HG02678 (cell line): ENCODE data around the gene CCSER1.

ENCODE experiments used
- ATAC-seq: cut with Tn5 transposase; IDR thresholded peaks from one replicate; pipeline ENCODE4 v1.9.1; 2021; ENCODE audit warnings: mild to moderate bottlenecking, moderate library complexity; ENCODE audit not compliant: unreplicated experiment

Gene CCSER1

DNA sequence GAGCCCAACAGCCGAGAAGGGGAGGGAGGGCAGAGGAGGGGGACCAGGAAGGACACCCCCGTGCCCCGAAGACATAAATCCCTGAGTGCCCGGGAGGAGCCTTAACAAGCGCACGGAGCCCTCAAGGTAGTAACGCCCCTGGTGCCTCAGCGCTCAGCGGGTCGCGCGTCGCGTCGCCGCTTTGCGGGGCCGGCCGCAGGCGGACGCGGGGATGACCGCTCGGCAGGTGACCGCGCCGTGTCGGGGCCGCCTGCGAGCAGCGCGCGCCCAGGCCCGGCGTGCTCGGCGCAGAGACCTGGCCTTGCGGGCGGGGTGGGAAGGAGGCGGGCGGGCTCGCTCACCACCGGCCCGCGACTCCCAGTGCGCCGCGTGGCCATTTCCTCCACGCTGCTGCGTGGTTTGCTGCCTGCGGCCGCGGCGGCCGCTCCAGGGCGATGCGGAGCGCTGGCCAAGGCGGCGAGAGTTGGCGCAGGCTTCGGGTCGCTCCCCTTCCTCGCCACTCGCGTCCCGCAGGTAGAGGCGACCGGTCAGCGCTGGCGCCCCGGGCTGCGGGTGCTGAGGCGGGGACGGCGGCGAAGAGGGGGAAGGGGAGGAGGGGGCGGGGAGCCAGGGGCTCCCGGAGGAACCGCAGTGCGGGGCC, 632 bp downstream of the CCSER1 start:
- peak; percentile 20 for ATAC-seq

DNA sequence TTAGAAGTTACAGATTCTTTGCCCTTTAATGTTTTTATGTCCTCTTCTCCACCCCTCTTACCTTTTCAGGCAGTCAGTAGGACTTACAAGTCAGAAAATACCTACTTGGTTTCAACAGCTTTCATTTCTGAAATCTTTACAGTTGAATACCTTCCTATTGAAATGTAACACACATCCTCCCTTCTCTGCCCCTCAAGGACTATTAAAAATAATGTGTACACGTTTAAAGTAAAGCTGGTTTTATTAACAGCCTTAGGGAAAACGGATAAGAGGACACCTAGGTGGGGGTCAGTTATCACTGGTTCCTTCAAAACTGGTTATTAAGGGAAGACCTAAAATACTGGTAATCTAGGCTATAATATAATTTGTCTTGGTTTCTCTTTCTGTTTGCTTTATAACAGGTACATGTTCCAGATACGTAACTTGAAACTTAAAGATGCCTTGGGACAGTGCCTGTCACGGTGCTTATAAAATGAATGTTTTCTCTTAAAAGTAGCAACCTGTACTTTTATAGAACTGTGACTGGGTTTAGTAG, 1.8 kb downstream of the CCSER1 start:
- ATAC-seq, result no peak

DNA sequence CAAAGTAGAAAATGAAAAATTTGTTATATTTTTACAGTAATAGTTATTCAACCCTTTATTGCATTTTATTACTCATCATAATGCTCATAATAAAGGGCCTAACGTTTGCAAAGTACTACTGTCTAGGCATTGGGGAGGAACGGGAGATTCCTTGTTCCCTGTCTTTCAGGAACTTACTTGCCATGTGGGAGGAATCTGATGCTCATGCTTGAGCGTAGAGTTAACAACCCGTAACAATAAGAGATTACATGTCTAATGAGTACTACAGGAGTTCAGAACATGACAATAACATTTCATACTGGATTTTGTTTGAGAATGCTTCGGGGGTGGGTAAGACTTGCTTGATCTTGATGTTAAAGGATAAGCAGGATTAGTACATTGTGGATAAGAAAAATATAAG, 2.9 kb downstream of the CCSER1 start:
- no peak for ATAC-seq

DNA sequence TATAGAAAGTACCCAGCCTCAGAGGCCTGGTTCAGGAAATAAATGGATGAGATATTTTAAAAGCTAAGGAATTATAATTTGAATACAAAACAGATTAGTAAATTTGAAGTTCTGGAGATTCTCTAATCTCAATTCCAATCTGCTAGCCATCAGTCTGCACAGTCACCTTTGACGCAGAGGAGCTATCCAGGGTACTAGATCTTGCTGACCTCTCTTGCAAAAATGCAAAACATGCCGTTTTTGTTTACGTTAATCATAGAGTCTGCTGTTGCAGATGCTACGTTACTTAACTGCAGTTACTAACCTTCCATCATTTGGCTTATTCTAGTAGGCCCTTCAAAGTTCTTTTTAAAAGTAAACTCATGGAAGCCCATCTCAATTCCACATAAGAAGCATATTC, 10.4 kb downstream of the CCSER1 start:
- ATAC-seq, result no peak

DNA sequence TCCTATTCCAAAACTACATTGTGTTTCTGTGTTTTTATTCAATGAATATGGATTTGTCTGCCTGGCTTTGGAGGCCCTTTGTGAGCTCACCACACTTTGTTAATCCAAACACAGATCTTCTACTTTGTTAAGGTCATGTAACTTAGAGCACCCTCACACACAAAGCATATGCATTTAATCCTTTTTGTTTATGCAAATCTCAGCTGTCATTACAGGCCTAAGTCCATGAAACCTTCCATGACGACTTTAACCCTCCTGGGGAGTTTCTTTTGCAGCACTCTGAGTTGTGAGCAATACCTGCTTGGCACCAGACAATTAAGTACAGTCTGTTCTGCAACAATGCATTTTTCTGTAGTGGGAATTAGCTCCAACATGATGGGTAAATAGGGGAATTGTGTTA, 14.9 kb downstream of the CCSER1 start:
- no peak for ATAC-seq

DNA sequence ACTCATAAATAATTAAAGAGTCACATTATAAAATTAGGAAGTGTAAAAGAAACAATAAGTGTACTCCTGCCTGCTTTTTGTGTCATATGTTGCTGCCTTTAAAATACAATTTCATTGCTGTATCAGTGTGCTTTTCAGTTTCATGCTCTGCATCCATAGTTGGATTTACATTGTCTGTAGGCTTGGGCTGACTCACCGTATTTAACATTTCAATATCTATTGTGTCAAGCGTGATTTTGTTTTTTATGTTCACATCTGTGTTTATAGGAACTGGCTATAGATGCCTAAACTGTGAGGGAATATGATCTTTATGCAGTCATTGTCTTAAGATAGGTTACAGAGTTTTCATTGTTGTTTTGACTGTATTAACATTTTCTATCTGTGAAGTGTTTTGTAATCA, 18.1 kb downstream of the CCSER1 start:
- no peak for ATAC-seq

DNA sequence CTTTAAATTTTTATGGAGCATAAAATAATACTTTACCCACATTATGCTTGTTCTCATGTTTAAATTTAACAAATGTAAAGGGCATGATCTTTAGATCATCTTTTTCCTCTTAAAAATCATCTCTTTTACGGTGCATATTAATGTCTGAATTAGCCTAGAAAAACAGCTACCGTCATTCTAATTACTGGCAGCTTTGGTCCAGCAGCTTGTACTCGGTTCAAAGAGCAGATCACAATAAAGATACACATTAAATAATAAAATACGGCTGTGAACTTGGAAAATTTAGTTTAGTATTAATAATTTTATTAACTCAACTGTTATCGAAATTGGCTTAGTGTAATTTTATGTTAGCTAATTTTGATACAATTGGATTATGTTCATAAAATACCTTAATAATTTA, 19.1 kb downstream of the CCSER1 start:
- ATAC-seq, result no peak

DNA sequence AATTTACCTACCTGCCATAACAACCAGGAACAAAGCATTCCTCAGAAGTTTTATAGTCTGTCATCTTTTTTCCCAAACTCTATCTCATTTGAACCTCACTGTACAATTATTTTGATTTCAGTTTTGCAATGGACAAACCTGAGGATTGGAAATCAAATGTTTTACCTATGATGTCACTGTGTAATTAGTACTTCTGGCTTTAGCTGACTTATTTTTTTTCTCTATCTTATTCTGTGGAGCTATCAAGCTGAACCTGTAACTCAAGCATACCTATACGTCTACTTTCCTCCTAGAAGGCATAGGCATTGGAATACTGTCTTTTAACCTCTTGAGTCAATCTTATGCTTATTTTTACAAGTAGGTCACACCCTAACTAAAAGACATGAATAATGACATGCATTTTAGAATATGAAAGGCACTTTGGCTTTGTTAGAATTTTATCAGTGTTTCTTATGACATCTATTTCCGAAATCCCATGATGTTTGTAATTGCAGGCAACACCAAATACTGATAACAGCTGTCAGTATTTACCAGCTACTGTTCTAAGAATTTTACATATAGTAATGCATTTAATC, 21.5 kb downstream of the CCSER1 start:
- no peak for ATAC-seq

DNA sequence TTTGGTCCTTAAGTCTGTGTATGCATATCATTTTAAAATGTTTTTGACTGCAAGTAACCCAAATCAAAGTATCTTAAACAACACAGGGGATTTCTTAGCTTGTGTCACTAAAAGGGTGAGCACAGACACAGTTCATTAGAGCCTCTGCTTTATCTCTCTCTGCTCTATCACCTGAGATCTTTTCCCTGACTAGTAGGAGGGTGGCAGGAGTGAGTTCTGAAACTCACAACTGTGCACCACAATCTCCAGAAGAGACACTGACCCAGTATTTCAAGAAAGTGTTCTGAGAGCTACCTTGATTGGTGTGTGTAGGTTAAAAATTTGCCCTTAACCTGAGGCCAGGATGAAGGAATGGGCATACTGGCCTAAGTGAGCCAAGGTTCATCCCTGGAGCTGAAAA, 24.8 kb downstream of the CCSER1 start:
- no peak for ATAC-seq

DNA sequence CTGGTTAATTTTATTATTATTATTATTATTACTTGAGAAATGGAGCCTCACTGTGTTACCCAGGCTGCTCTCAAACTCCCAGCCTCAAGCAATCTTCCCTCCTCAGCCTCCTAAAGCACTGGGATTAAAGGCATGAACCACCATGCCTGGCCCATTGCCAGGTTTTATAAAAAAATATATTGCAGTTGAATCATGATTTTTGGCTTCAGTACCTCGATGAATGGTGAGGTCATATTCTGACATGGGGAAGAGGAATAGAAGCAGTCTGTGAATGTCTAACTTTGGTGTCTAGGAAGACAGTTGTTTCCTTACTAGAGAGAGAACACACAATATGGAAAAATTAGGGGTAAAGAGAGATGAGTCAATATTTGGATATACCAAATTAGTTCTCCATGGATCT, 32.0 kb downstream of the CCSER1 start:
- ATAC-seq, result no peak

DNA sequence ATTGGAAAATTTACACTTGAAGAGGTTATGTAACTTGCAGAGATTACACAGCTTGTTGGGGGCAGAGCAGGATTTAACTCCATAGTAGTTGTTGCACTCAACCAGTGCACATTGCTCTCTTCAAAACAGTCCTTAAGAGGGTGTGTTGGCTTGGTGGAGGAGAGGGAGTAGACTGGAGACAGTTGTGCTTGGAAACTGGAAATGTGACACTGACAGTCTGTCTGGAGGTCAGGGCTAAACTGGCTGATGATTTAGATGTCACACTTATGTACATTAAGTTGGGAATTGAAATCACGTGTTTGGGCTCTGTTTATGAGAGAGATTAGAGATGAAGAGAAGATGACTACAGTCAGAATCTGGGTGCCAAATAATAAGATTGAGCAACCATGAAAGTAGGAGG, 32.9 kb downstream of the CCSER1 start:
- ATAC-seq, result no peak

DNA sequence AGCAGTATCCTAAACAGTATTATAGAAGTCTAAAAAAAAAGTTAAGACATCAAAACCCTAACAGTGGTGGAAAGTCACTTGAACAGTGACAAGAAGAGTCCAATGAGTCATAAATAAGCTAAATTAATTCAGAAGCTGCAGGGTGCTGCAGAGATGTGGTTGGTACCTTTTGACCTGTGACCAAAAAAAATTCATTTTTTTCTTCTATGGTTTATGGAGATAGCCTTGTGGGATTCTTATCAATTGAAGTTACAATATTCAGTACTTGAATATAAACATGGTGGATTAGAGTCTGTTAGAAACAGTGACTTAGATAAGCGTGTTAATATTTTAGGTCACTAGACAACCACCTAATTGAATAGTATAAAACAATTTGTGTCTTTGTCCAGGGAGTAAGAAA, 35.4 kb downstream of the CCSER1 start:
- ATAC-seq, result no peak

DNA sequence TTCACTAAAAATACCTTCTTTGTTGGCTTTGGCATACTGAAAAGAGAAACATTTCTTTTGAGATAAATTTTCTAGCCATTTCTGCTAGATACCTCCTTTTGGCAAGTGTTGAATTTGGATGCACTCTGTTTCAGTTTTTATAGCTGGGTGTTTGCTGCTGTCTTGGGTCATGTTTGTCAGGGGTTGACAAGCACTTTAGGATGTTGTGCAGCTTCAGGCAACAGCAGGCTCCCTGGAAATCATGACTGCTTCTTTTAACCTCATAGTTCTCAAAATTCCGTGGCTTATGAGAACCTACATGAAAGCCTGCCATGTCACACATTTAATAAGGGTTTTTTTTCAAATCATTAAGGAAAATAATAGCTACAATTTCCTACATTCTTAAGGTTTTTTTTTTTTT, 36.7 kb downstream of the CCSER1 start:
- no peak for ATAC-seq

DNA sequence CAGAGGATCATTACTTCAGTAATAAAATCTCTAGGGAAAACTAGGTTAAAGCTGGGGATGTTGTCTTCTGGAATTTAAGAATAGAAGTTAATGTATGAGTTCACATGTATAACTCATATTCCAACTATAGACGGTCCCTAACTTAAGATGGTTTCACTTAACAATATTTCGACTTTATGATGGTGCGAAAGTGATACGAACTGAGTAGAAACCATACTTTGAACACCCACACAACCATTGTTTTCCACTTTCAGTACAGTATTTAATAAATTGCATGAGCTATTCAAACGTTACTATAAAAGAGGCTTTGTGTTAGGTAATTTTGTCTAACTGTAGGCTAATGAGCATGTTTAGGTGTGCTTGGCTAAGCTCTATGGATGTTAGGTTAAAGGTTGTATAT, 38.7 kb downstream of the CCSER1 start:
- peak; percentile 76 for ATAC-seq

DNA sequence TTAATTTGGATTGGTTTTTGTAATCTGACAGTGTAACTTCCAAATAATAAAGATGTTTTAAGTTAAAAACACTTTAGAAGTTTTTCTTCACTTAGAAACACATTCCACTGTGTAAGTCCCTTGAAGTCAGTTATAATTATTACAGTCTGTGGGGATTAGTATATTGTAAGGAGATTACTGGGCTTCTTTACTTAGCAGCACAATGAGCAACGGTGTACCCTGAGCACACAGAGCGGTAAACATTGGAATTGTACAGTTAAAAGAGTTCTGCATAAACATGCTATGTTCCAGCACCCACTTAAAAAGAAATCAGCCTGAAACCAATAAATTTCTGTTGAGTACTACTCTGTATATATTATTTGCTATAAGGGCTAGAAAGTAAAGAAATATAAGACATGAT, 44.3 kb downstream of the CCSER1 start:
- no peak for ATAC-seq

DNA sequence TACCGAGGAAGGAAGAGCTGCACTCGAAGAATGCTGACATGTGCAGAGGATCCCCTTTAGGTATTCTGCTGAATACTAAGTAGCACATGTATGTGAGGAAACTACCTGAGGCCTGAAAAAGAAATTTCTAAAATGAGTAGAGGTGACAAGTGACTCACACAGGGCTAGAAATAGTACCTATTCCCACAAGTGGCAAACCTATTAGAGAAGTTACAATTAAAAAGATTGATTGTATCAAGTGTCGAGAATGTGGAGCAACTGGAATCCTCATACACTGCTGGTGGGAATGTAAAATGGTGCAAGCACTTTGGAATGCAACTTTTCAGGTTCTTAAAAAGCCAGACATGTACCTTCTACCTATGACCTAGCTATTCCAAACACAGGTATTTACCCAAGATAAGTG, 47.4 kb downstream of the CCSER1 start:
- ATAC-seq, result no peak

DNA sequence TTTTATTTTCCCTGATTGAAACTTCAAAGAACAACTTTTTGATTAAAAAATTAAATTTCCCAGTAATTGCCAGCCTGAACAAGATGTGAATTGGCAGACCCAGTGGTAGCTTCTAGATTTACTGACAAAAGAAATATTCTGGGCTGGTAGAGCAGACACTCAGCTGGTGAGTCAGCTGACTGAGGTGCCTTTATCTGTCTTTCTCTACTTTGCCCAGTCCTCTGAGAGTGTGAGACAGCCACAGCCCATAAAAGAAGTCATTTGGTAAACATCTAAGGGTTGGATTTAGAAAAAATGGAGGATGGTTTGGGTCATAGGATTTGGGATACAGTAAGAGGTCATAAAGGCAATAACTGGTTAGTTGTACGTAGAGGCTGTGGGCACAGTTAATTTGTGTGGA, 54.5 kb downstream of the CCSER1 start:
- ATAC-seq, result no peak

DNA sequence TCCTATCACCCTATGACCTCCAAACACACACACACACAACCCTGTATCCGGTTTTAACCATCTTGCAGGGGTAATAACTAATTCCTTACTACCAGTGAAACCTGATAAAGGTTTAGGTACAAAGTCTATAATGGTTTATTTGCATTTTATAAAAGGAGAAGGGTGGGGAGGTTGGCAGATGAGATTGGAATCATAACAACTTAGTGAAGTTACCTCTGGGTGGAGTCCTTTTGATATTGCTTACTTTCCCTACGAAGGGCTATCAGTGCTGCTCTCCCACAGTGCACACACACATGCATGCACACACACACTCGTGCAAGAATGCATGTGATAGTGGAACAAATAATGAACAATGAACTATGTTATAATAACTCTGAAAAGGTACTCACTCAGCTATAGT, 56.1 kb downstream of the CCSER1 start:
- ATAC-seq, result no peak

DNA sequence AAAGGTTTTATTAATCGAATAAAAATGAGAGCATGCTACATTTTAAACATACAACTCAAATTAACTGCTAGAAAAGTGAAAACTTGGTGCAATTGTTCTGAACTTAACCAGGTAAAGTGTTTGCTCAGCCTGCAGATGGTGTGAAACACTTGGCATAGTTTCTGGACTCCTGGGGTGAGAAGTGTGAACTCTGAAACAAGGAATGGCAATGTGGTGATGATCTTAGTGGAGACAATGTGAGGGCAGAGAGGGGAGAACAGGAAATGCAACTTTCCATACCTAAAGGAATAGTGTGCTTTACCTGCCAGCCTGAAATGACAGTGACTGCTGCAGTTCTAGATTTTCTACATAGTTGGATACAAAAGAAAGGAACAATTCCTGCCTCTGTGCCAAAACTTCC, 57.4 kb downstream of the CCSER1 start:
- ATAC-seq, result no peak

DNA sequence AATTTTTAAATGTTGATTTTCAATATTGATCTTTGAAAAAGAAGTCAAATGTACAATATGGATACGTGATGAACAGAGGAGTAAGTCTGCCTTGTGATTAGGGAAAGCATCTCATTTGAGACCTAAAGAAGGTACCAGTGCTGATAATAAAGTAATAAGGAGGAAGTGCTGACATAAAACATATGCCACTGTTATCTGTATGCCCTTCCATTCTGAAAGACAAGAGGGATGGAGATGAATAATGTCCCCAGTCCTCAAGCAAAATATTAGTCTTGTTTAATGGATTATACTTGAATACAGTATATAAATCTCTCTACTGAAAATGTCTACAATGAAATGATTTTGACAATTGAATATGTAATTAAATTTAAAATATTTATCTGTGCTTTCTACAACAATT, 58.2 kb downstream of the CCSER1 start:
- ATAC-seq, result no peak

DNA sequence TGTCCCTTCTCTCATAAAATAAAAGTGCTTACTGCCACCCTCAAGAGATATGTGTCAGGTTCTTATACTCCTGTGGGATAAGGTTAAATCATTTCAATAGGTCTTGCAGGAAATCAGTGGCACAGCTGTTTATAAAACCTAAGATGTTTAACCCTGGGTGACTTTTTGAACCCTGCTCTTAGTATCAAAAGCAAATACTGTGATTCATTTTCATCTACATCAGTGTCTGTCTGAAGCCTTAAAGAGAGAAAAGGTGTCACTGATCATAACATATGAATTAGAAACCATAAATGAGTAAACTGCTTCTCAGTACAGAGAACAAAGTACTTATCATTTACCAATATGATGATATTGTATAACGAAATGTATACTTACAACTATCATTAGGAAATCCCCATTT, 59.0 kb downstream of the CCSER1 start:
- ATAC-seq, result no peak

DNA sequence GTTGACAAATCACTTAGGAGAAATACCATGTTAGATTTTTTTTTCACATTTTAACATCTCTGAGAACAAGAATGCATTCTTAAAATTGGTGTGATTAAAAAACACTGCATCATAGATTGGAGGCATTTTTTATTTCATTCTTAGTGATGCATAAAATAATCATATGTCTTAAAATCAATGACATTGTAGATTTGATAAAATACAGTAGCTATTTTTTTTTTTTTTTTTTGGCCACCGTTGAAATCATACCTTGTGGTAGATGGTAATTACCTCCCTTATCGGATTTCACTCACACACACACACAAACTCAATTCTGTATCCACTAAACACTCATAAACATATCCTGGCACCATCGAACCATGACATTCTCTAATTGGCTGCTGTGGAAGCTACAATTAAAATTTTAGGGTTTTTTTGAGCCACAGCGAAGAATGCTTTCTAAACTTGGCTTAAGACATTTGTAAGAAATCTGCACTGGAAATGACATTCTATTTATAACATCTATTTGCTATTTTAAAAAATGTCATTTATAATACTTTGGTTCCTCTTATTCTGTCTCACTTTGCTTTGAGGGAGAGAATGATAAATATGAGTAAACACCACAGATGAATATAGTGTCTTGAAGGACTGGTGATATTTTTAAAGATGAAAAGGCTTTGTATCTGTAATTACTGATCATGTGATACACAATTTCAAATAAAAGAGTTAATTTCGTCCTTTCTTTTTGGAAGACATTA, 60.1 kb downstream of the CCSER1 start:
- no peak for ATAC-seq
